Ramos (cell line): ENCODE measurements around the gene ZNF345.

Source experiments
- in situ Hi-C: fragments of 300-500 bp; cut with MboI; formaldehyde crosslinking; loops from one replicate; pipeline ENCODE4 v1.14.3; 2022; ENCODE audit warnings: low sequenced_read_pairs; ENCODE audit not compliant: unreplicated experiment

The ZNF345 gene

DNA sequence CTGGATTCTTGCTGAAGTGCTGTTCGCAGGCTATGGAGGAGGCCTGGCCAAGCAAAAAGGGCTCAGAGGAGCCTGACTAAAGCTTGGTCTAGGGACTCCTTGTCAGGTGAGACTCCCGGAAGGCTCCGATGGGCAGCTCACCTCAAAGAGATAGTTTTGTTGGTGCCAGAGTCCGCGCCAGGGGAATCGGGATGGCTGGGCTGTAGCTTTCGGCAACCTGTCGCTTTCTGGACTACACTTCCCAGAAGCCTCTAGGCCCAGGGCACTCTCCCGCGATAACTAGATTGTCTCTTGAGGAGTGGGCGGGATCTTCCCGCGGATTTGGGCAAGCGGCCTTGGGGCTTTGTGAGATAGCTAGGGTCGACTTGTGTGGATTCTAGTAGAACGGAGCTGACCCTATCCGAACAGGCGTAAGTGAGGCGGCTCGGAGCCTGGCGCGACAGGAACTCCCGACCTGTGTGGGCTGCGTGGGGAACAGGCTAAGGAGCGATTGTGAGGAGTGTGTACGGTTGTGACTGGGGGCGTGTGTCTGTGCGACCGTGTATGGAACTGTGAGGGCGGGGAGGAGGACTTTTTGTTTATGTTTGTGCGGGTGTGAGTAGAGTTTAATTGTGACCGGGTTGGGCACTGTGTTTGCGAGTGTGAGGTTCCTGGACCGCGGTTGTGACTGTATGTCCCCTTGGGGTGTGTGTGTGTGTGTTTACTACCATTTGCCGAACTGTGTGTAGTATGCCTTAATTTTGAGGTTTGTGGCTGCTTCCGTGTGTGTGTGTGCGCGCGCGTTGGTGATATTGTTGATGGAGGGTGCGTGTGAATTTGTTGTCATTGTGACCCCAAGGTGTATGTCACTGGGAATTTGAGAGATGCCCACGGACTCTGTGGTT lies at the start of gene ZNF345:
TSS of gene ZNF345 (plus strand) at position 318 of the 884 bp plus-strand sequence. CDS start 25,955 bp downstream, outside the sequence.
- in situ Hi-C loops: no loop called here

DNA sequence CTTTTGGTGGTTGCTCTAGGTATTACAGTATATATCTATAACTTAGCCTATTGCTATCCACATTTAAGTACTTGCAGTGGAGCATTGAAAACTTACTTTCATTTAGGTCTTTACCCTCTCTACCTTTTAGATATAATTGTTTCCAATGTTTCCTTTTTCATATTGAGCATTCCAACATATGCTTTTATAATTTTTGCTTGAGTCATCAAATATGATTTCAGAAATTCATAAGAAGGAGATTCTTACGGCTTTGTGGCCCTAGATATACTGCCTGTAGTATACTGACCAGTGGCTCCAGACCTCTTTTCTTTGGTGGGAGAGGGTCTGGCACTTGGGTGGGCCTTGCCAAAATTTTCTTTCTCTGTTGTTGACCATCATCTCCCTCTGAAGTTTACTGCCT lies 45.3 kb upstream of the ZNF345 start:
- in situ Hi-C loops: no loop called here

DNA sequence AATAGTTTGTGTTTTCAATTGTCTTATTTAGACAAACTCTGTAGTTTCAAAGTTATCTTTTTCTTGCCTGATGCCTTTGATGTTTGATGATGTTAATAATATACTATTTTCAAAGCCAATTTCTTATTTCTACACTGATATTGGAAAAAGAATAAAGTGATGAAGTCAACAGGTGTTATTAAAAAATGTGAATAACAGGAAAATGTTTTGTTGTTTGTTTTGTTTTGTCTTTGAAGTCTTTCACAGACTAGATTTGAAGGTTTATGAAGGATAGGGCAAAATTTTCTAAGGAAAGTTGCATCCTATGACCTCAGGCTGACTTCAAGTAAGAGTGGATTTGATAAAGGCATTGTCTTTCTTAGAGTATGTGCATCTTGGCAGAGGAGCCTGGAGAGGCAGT lies 43.6 kb upstream of the ZNF345 start:
- in situ Hi-C loops: no loop called here

DNA sequence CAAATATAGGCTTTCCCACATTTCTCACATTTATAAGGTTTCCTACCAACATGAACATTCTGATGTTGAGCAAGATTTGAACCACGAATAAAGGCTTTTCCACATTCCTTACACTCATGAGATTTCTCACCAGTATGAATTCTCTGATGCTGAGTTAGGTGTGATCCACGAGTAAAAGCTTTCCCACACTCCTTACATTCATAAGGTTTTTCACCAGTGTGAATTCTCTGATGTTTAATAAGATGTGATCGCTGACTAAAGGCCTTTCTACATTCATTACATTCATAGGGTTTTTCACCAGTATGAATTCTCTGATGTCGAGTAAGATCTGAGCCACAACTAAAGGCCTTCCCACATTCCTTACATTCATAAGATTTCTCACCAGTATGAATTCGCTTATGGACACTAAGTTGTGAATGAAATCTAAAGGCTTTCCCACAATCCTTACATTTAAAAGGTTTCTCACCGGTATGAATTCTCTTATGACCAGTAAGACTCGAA lies 31.5 kb upstream of the ZNF345 start:
- in situ Hi-C loops: no loop called here

DNA sequence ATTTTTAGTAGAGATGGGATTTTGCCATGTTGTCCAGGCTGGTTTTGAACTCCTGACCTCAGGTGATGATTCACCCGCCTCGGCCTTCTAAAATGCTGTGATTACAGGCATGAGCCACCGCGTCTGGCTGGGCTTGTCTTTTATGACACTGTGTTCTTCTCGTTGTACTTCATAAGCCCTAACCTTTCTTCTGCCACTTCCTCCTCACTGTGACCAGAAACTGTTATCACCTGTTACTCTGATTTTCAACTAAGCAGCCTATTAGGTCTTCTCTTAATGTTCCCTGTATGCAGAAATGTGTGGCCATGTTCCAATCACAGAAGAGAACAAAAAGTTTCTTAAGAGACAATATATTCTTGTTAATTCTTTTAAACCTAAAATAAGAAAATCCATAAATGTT lies 28.9 kb upstream of the ZNF345 start:
- in situ Hi-C loops: no loop called here

DNA sequence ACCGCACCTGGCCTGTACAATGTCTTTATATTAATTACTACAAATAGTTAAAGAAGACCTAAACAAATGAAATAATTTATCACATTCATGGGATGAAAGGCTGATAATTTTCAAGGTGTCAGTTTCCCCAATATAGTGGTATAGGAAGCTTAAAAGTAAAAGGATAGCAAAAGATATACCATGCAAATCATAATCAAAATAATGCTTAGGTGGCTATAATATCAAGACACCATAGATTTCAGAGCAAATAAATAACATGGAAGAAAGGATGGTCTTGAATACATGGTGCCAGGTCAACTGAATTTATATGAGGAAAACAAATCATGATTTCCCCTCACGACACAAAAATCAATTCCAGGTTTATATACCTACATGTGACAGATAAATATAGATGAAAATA lies 17.2 kb upstream of the ZNF345 start:
- in situ Hi-C loops: no loop called here

DNA sequence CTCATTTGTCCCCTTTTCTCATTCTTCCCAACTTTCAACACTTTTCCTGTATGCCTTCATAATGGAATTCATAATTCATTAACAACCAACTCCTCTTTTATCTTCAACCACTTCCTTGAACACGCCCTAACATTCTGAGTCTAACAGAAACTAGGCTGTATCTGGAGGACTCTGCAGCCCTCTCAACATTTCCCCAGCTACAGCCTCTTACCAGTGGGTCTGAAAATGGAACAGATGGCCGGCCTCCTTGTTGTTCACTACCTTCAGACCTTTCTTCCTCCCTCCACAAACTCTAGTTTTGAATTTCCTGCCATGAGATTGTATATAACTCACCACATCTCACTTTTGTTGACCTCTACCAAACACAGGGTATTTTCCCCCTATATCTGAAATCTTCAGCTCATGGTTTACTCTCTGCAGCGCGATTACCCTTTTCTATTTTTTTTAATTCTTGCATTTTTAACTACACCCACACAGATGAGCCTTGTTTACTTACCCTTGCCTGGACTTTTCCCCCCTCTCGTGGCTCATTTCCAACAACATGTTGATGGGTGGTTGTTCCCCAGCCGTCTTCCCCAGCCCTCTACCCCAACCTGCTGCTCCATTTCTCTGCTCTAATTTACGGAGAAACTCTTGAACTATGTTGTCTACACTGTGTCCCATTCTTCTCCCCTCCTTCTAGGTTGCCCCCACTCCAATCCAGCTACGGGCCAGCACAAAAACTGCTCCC lies 13.3 kb upstream of the ZNF345 start:
- in situ Hi-C loops: no loop called here

DNA sequence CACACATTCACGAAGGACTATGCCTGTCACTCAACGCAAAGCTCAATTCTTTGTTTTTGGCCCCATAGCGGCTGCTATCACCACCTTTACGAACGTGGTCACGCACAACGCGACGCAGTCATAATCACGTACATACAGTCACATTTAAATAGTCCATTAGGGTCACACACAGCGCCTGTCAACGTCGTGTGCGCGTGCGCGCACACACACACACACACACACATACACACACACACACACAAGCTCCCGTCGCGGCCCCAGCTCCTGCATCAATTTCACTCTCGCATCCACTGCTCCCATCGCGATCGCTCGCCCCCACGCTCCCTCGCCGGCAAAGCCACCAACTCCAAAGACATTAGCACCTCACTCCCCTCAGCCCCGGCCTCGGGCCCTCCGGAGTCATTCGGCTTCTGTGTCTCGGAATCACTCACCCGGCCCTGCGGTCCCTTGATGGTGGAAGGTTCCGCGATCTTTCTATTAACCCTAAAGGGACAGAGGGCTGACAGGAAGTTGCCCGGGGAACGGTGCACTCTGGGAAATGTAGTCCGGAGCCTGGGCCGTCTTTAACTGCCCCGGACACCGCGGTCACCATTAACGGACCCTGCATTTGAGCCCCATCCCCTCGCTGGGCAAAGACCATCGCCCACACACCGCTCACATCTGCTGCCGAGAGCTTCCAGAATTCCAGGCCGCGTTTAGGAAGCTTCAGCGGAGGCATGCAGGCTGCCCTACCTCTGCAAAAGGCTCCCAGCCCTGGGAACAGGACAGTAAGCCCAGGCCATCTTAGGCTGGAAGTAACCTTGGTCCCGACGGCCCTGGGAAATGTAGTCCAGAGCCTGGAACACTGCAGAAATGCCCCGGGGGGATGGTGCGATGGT lies 12.5 kb upstream of the ZNF345 start, which contains the start of gene ZNF790:
TSS of gene ZNF790 (minus strand) at position 482 of the 878 bp plus-strand sequence. CDS start 12,768 bp downstream, outside the sequence.
- in situ Hi-C loops: no loop called here

DNA sequence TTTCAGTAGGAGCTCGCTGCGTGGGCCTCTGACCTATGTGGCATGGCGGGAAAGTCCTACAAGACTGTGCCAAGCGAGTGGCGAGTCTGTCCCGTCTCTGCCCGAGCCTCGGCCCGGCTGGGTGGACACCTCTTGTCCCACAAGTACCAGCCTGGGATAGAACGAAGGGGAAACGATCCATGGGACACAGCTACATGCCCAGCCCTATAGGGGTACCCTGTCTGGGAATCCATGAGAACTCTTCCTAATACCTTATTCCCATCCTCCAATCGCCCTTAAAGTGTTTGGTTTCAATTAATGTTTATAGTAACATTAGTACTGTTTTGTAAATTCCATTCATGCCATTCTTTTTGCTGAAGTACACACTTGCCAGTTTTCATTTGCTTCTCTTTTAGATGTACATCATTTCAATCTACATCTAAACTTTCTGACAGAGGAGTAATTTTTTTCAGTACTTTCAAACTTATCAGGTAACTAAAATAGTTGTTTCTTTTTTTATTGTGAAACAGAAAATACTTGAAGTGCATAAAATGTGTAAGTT lies 11.8 kb upstream of the ZNF345 start:
- in situ Hi-C loops: no loop called here

DNA sequence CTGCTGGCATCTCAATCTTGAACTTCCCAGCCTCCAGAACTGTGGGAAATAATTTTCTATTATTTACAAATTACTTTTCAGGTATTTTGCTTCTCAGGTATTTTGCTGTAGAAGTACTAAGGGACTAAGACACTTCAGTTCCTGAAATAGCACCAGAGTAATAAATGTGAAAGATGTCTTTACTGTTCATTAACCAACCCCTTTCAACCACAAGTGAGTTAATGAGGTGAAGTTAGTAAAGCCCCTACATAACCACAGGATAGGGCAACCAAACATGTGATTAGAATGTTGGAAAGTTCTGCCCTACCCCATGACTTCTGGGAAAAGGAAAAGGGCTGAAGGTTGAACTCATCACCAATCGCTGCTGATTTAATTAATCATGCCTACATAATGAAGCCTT lies 2.7 kb upstream of the ZNF345 start:
- in situ Hi-C loops: no loop called here

DNA sequence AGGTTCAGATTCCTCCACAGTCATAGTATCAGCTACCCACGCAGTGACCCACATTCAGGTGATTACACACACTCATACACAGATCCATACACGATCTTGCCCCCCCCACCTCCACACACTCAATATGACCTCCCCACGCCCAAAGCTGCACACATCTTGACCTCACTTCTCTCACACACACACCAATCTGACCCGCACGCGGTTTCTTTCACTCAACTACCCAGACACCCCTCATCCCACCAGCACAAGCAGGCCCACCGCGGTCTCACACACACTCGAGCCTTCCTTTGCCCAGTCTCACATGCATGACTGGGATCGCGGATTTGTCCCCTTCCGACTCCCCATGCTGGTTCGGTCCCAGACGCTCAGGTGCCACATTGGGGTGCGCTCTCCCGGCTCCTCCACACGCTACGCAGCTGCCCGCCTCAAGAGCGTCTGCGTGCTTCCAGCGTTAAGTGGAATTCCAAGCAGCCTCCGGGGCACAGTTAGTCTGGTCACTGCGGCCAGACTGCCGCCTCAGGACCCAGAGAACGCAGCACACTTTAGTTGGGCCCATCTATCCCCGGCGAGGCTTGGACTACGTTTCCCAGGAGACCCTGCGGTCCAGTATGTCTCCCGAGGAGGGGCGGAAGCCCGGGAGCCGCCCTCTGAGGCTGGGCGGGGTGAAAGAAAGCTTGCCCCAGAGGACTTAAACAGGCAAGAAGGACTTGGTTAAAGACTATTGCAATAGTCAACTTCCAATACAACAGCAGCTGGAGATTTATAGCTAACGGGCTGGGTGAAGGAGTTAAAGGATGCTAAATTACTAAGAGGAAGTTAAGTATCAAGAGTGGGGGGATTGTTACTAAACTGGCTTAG lies 746 bp upstream of the ZNF345 start:
- in situ Hi-C loops: no loop called here

DNA sequence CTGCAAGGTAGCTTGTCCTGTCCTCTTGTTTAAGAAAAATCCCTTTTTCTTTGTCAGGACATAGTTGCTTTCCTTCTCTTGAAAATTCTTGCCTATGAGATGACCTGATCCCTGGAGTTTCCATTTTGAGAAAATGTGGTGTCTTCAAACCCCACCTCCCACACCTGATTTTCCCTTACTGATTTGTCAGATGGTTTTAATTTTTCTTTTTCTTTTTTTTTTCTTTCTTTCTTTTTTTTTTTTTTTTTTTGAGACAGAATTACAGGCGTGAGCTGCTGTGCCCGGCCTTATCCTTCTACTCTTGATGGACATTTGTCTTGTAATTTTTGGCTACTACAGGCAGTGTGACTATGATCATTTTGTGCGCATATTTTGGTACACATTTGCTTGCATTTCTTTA lies 1.2 kb downstream of the ZNF345 start:
- in situ Hi-C loops: no loop called here

DNA sequence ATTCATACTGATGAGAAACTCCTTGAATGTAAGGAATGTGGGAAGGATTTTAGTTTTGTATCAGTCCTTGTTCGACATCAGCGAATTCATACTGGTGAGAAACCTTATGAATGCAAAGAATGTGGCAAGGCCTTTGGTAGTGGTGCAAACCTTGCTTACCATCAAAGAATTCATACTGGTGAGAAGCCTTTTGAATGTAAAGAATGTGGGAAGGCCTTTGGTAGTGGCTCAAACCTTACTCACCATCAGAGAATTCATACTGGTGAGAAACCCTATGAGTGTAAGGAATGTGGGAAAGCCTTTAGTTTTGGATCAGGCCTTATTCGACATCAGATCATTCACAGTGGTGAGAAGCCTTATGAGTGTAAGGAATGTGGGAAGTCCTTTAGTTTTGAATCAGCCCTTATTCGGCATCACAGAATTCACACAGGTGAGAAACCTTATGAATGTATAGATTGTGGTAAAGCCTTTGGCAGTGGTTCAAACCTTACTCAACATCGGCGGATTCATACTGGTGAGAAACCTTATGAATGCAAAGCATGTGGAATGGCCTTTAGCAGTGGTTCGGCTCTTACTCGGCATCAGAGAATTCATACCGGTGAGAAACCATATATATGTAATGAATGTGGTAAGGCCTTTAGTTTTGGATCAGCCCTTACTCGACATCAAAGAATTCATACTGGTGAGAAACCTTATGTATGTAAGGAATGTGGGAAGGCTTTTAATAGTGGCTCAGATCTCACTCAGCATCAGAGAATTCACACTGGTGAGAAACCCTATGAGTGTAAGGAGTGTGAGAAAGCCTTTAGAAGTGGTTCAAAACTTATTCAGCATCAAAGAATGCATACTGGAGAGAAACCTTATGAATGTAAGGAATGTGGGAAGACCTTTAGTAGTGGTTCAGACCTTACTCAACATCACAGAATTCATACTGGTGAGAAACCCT lies 26.6 kb downstream of the ZNF345 start:
- in situ Hi-C loops: no loop called here

DNA sequence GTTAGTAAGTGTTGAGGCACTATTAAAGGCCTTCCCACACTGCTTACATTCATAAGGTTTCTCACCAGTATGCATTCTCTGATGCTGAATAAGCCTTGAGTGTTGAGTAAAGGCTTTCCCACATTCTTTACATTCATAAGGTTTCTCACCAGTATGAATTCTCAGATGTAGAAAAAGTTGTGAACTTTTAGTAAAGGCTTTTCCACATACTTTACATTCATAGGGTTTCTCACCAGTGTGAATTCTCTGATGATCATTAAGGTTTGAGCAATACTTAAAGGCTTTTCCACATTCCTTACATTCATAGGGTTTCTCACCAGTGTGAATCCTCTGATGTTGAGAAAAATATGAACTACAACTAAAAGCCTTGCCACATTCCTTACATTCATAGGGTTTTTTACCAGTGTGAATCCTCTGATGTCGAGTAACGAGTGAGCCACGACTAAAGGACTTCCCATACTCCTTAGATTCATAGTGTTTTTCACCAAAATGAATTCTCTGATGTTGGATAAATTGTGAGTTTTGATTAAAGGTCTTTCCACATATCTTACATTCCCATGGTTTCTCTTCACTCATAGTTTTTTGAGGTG lies 41.2 kb downstream of the ZNF345 start:
- in situ Hi-C loops: no loop called here

DNA sequence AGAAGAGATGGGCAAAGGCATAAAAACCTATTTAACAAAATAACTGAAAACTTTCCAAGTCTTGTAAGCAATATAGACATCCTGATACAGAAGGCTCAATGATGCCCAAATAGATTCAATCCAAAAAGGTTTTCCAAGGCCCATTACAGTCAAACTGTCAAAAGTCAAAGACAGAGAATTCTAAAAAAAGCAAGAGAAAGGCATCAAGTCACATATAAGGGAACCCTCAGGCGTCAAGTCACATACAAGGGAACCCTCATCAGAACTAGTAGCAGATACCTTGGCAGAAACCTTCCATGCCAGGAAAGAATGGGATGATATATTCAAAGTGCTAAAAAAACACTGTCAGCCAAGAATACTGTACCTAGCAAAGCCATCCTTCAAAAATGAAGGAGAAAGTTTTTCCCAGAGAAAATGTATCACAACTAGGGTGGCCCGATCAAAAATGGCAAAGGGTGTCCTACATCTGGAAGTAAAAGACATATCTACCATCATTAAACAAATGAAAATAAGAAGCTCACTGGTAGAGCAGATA lies 44.2 kb downstream of the ZNF345 start:
- in situ Hi-C loops: no loop called here

DNA sequence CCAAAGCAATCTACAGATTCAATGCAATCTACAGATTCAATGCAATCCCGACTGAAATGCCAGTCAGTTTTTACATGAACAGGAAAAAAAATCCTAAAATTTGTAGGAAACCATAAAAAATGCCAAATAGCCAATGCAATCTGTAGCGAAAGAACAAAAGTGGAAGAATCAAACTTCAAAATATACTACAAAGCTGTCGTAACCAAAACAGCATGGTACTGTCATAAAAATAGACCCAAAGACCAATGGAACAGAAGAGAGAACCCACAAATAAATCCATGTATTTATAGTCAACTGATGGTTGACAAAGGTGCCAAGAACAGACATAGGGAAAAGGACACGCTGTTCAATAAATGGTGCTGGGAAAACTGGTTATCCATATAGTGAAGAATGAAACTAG lies 47.7 kb downstream of the ZNF345 start:
- in situ Hi-C loops: no loop called here
